Gastrocnemius medialis (tissue), 4 donors: ENCODE results near the gene SLC7A8.

Experiments used
- CTCF ChIP-seq, 5 experiments: fragments of 450-650 bp in 3 of 5; fragments of 200-600 bp in 2 of 5; sonication (generic) in 2 of 5; IDR thresholded peaks in 4 of 5; conservative IDR thresholded peaks in 1 of 5; 1 replicate in 4 of 5; 2 replicates in 1 of 5; pipeline ENCODE4 v1.5.1; 2016 to 2019; ENCODE audit warnings: antibody characterized with exemption in 5 of 5, mild to moderate bottlenecking in 3 of 5, moderate library complexity in 3 of 5
- POLR2A ChIP-seq, 2 donors: fragments of 450-650 bp; IDR thresholded peaks; one replicate each; pipeline ENCODE4 v1.6.1; 2017; ENCODE audit warnings: antibody characterized with exemption in 2 of 2, mild to moderate bottlenecking in 2 of 2, moderate library complexity in 2 of 2

GRCh38 chr14:23174296-23175184, 8.9 kb downstream of the SLC7A8 start:
- no peak for TF ChIP-seq CTCF (IDR thresholded peaks at IDR 0.05 in 4 of 5, conservative IDR thresholded peaks at IDR 0.05 in 1 of 5)
- no peak for TF ChIP-seq POLR2A (IDR thresholded peaks at IDR 0.05)
